GM18909 (cell line): ENCODE data around the gene TP53RK.

Source experiments
- ATAC-seq: cut with Tn5 transposase; IDR thresholded peaks from one replicate; pipeline ENCODE4 v1.9.1; 2021; ENCODE audit warnings: mild to moderate bottlenecking; ENCODE audit not compliant: unreplicated experiment, poor library complexity

Gene TP53RK

DNA sequence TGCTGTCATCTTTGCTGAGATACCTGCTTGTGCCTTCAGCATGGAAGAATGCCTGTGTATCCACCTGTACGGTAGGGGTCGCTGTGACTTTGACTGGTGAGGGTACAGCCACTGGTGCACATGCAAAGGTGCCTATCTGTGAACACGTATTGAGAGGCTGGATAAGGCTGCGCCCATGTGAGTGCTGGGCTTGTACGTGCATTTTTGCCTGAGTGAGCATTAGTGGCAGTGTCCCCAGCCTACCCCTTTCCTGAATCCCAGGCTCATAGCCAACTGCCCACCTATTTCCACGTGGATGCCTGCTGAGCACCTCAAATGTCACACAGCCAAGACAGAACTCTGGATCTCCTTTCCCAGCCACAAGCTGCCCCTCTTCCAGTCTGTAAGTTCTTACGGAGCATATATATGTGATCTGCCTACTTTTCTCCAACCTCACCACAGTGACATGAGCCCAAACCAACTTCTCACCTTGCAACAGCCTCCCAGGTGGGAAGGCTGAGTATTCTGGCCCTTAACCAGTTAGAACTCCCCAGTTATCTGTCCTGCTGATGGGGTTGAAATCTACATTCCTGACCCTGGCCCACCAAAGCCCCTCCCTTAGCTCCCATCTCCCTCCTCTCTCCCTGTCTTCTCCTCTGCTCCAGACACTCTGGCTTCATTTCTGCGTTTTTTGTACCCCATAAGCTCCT is 19.1 kb upstream of the TP53RK start:
- no peak for ATAC-seq

DNA sequence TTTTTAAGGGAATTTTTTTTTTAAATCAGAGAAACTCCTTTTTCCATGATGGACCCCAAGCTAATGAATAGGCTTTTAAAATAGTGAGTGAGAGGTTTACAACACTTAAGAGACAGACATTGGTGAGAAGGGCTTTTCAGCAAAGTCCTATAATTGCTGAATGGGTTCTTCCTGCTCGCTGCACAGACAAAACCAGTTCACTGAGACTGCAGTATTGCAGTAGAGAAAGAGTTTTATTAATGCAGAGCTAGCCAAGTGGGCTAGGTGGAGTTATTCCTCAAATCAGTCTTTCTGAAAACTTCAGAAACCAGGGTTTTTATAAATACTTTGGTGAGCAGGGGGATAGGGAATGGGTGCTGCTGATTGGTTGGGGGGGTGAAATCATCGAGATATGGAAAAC is 17.0 kb upstream of the TP53RK start:
- no peak for ATAC-seq

DNA sequence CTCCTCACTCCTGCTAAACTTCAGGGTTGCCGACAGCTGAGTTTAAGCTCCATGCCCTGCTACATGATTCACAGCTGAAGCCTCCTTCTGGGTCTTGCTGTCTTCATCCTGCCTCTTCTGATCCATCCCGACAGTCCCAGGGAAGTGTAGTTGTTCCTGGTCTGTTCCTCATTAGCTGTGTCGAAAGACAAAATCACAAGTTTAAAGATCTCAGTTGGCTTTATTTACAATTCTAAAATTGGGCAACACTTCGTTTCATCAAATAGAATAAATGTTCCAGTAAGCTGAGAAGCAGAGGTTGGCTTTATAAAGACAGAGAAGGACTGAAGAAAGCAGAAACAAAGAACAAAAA is 16.1 kb upstream of the TP53RK start:
- ATAC-seq, result no peak

GRCh38 chr20:46704714-46705377 is 15.6 kb upstream of the TP53RK start:
- no peak for ATAC-seq

GRCh38 chr20:46703435-46703834 is 14.2 kb upstream of the TP53RK start:
- ATAC-seq, result no peak

DNA sequence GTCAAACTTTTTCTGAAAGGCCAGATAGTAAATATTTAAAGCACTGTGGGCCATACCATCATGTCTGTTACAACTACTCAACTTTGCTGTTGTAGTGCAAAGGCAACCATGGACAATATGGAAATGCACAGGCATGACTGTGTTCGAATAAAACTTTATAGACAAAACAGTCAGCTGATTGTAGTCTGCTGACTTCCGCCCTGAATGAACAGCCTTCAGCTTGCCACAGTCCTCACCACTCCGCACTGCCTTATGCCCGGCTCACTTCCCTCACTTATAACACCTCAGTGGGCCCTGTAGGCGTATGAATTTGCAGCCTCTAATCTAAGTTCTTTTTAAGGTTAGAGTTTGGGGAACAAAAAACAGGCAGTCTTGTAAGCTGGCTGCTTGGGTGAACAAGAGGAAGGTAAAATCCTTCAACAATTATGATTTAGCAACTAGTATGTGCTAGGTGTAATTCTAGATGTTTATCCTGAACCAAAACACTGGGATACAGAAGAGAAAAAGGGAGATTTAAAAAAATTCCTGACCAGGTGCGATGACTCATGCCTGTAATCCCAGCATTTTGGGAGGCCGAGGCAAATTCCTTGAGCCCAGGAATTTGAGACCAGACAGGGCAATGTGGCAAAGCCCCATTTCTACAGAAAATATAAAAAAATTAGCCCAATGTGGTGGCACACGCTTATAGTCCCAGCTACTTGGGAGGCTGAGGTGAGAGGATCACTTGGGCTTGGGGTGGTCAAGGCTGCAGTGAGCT is 13.4 kb upstream of the TP53RK start:
- ATAC-seq, result no peak

- ATAC-seq, result no peak
Observed at GRCh38 chr20:46701986-46702385, 12.7 kb upstream of the TP53RK start.

DNA sequence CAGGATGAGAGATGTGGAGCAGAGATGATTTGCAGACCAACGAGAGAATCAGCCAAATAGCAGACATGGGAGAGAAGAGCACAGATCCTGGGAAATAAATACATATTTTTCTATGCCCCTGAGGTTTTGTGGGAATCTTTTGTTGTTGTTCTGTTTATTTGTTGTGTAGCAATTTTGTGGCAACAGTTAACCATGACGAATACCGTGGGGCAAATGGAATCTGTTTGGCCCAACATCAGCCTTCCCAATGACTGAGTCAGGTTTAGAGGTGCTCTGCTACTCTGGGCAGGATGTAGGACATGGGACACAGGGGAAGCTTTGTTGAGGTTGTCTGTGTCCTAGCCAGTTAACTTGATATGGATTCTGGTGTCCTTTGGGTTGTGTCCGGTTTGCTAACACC is 12.3 kb upstream of the TP53RK start:
- no peak for ATAC-seq

- ATAC-seq, result no peak
Observed at GRCh38 chr20:46701057-46701456, 11.8 kb upstream of the TP53RK start.

GRCh38 chr20:46700481-46700880 is 11.2 kb upstream of the TP53RK start:
- no peak for ATAC-seq

DNA sequence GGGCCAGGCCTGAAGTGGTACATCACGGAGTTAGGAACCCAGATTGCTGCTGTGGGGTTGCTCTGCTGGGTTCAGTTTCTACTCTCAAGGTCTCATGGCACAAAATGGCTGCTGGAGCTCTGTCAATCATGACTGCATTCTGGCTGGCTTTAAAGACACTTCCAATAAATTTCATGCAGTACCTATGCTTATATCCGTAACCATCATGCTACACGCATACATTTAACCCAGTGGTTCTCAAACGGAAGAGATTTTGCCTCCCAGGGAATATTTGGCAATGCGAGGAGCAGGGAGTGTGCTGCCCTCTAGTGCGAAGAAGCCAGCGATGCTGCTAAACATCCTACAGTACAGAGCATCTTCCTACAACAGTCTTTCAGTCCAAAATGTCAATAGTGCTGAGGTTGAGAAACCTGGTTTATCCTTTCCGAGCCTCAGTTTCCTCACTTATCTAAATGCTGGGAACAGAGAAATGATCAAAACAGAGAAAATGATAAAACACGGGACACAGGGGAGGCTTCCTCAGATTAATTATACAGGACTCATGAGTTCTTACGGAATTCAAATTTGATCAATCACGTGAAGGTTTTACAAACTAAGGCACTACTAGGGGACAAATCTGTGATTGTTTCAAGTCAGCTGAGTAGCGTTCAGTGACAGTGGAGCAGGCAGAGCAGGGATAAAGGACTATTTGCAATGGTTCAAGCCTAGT is 10.6 kb upstream of the TP53RK start:
- ATAC-seq, result no peak

- no peak for ATAC-seq
Observed at GRCh38 chr20:46698788-46699187, 9.5 kb upstream of the TP53RK start.

- no peak for ATAC-seq
Observed at GRCh38 chr20:46696791-46697279, 7.6 kb upstream of the TP53RK start.

DNA sequence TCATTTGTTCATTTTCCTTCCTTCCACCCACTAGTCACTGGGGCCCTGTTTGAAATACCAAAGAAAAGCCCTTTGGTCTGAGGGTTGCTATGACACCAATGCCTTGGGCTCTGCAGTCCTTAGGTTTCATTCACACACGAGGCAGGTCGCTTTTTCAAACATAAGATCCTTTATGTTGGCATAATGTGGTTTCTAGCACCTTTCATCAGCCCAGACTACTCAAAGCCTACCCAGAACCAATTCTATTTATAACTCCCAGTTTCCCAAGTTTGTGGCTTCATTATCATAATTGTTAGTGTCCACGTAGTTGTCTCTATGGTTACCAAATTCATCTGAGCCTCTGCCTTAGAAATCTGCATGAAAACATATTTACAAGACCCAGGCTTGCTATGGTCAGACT is 6.6 kb upstream of the TP53RK start:
- ATAC-seq, result no peak

- ATAC-seq, result no peak
Observed at GRCh38 chr20:46694484-46694883, 5.2 kb upstream of the TP53RK start.

DNA sequence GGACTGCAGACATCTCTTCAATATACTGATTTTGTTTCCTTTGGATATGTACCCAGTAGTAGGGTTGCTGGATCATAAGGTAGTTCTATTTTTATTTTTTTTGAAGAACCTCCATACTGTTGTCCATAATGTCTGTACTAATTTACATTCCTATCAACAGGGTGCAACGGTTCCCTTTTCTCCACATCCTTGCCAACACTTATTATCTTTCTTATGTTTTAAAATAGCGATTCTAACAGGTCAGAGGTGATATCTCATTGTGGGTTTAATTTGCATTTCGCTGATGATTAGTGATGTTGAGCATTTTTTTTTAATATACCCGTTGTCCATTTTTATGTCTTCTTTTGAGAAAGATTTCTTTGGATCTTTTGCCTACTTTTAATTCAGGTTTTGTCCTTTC is 2.0 kb upstream of the TP53RK start:
- no peak for ATAC-seq

- ATAC-seq, result no peak
Observed at GRCh38 chr20:46690219-46691106, 1.2 kb upstream of the TP53RK start.

GRCh38 chr20:46689754-46690085 is 476 bp upstream of the TP53RK start:
- ATAC-seq, result no peak

DNA sequence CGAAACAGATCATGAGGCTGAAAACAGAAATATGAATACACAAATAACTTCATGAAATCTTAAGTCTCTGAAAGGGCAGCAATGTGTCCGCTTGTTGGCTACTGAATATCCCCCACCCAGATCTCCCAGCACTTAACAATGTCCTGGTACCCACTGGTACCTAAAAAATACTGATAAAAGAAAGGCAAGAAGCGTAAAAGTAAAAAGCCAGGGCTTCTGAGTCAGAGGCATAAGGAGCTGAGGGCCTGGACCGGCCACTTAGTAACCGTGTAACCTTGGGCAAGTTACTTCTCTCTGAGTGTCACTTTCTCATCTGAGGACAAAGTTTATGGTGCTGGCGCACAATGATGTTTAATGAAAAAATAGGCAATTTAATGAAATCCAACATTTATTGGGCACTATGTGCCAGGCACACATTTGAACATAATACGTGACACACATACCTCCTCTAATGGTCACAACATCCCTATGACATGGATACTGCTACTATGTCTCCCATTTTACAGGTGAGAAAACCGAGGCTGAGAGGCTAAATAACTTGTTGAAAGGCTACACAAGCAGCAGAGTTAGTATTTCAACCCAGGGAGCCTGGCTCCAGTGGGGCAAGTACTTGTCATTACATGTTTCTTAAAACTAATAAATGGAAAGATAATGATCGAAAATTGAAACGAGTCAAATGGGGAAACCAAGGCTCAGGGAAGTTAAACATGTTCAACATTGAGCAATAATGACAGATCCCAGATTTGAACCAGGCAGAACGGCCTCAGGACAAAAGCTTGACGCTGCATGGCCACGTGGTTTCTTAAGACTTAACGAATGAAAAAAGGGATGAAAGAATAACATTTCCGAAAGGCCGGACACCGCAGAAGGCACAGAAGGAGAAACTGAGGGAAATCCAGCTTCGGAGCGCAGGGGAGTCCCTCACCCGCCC is 828 bp downstream of the TP53RK start:
- ATAC-seq, result no peak
